Measurements from ENCODE around the gene C14orf119.
A peak's percentile ranks its signal among the peaks of the same experiment; 100 is the strongest.

C14orf119 gene

DNA sequence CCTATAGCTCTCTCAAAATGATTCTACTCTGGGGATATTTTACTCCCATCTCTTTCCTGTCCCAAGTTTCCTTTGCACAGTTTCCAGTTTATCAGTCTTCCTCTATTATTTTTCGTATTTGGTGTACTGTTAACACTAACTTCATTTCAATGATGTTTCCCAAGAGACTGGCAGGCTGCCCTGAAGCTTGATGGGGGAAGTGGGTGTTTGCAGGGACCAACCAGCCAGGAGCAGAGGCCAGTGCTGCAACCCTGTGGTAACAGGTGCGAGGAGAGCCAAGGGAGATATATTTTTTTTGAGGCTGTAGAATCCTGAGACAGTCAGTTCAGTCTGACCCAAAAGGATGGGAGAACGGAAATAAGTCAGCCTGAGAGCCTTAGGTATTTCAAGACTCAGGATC, 35.6 kb downstream of the C14orf119 start:
- H3K4me2 ChIP-seq (ENCODE audit: low read length, poor library complexity, severe bottlenecking): no peak overlapping the region
- no peak overlapping the region for H3K9ac ChIP-seq (ENCODE audit: low read length)
- WGBS: 83% methylated on average over 3 of the region's 3 CpGs
- no peak overlapping the region for H4K8ac ChIP-seq (ENCODE audit: low read length)
- H2BK5ac ChIP-seq (ENCODE audit: low read depth, low read length, poor library complexity, severe bottlenecking): no peak overlapping the region
- H4K91ac ChIP-seq (ENCODE audit: low read length): no peak overlapping the region
- H3K23ac ChIP-seq (ENCODE audit: low read length in 2 of 2): no peak overlapping the region
- no peak overlapping the region for H3K18ac ChIP-seq (ENCODE audit: low read depth in 1 of 2, low read length in 2 of 2)
- peaks cover 0 to 14% of the 10 kb centered on the region in 2 experiments for H3K27me3 ChIP-seq (ENCODE audit: control insufficient read depth in 1 of 2, insufficient read depth in 1 of 2, low read length in 2 of 2)
- H3K27ac ChIP-seq (ENCODE audit: low read length, poor library complexity, severe bottlenecking): no peak overlapping the region
- no peak overlapping the region for H2BK12ac ChIP-seq (ENCODE audit: low read length in 2 of 2)
- no peak overlapping the region for H3K4me3 ChIP-seq (ENCODE audit: insufficient read depth in 1 of 2, low read depth in 1 of 2, low read length in 2 of 2)
- H2BK120ac ChIP-seq (ENCODE audit: low read depth, low read length): no peak overlapping the region
- no peak overlapping the region for H2BK15ac ChIP-seq (ENCODE audit: low read depth, poor library complexity, severe bottlenecking)
- DNase-seq: no peak
- H3K36me3 ChIP-seq (ENCODE audit: control insufficient read depth in 1 of 2, insufficient read depth in 2 of 2, low read depth in 1 of 2, low read length in 2 of 2): peaks cover 0 to 56% of the 10 kb centered on the region in 2 experiments
- H3K9me3 ChIP-seq (ENCODE audit: control insufficient read depth, low read length): no peaks in the 10 kb centered on the region
- no peaks in the 10 kb centered on the region for H3K4me1 ChIP-seq (ENCODE audit: control insufficient read depth, insufficient read depth, low read depth, low read length)
- H2AK5ac ChIP-seq (ENCODE audit: low read length, severe bottlenecking): no peak overlapping the region
- no peak overlapping the region for H3K4ac ChIP-seq (ENCODE audit: low read depth in 1 of 2, low read length in 2 of 2)
- H3K14ac ChIP-seq (ENCODE audit: low read length in 2 of 2): no peak overlapping the region
- H2AFZ ChIP-seq (ENCODE audit: low read depth, low read length): no peak overlapping the region
- H3K79me1 ChIP-seq (replicated peaks; ENCODE audit: low read length, poor library complexity, severe bottlenecking): no peaks in the 10 kb centered on the region

DNA sequence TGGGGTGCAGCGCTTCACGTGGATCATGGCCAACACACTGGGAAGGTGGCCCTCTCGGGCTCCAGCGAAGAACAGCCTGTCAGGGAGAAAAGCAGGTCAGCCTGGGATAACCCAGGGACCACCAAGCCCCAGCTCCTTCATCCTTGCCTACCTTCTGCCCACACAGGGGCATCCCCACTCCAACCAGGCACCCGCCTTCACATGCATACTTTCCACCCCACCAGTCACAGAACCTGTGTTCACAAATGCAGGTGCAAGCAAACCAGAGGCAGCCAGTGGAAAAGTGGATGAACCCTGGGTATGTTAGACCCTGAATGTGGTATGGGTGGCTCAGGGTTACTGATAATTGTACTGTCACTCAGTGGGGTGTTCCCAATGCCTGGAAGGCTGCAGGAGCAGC, 36.2 kb downstream of the C14orf119 start:
- DNase-seq: no peak
- 84% methylated on average over 4 of the region's 5 CpGs for WGBS
- H3K18ac ChIP-seq (ENCODE audit: low read depth in 1 of 2, low read length in 2 of 2): no peak overlapping the region
- no peak overlapping the region for H3K9ac ChIP-seq (ENCODE audit: low read length)
- no peak overlapping the region for H2BK15ac ChIP-seq (ENCODE audit: low read depth, poor library complexity, severe bottlenecking)
- no peak overlapping the region for H3K4me2 ChIP-seq (ENCODE audit: low read length, poor library complexity, severe bottlenecking)
- no peak overlapping the region for H3K27ac ChIP-seq (ENCODE audit: low read length, poor library complexity, severe bottlenecking)
- no peaks in the 10 kb centered on the region for H3K79me1 ChIP-seq (replicated peaks; ENCODE audit: low read length, poor library complexity, severe bottlenecking)
- no peak overlapping the region for H4K91ac ChIP-seq (ENCODE audit: low read length)
- H2AFZ ChIP-seq (ENCODE audit: low read depth, low read length): no peak overlapping the region
- H4K8ac ChIP-seq (ENCODE audit: low read length): no peak overlapping the region
- no peak overlapping the region for H3K23ac ChIP-seq (ENCODE audit: low read length in 2 of 2)
- H3K4ac ChIP-seq (ENCODE audit: low read depth in 1 of 2, low read length in 2 of 2): no peak overlapping the region
- no peak overlapping the region for H3K4me3 ChIP-seq (ENCODE audit: insufficient read depth in 1 of 2, low read depth in 1 of 2, low read length in 2 of 2)
- H2BK120ac ChIP-seq (ENCODE audit: low read depth, low read length): no peak overlapping the region
- H3K9me3 ChIP-seq (ENCODE audit: control insufficient read depth, low read length): no peaks in the 10 kb centered on the region
- H2AK5ac ChIP-seq (ENCODE audit: low read length, severe bottlenecking): no peak overlapping the region
- H2BK5ac ChIP-seq (ENCODE audit: low read depth, low read length, poor library complexity, severe bottlenecking): no peak overlapping the region
- H2BK12ac ChIP-seq (ENCODE audit: low read length in 2 of 2): no peak overlapping the region
- H3K36me3 ChIP-seq (ENCODE audit: control insufficient read depth in 1 of 2, insufficient read depth in 2 of 2, low read depth in 1 of 2, low read length in 2 of 2): peaks cover 0 to 63% of the 10 kb centered on the region in 2 experiments
- H3K4me1 ChIP-seq (ENCODE audit: control insufficient read depth, insufficient read depth, low read depth, low read length): no peaks in the 10 kb centered on the region
- peak overlapping the region in 1 of 2 experiments; percentile 51 for H3K14ac ChIP-seq (ENCODE audit: low read length in 2 of 2)
- H3K27me3 ChIP-seq (ENCODE audit: control insufficient read depth in 1 of 2, insufficient read depth in 1 of 2, low read length in 2 of 2): peaks cover 0 to 14% of the 10 kb centered on the region in 2 experiments

DNA sequence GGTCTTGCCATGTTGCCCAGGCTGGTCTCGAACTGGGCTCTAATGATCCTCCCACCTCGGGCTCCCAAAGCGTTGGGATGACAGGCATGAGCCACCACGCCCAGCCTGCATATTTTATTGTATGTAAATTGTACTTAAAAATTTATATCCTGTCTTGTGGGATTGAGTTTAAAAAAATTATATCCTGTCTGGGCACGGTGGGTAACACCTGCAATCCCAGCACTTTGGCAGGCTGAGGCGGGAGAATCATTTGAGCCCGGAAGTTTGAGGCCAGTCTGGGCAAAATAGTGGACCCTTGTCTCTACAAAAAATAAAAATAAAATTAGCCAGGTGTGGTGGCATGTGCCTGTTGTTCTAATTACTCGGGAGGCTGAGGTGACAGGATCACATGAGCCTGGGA, 37.7 kb downstream of the C14orf119 start:
- H3K4me3 ChIP-seq (ENCODE audit: insufficient read depth in 1 of 2, low read depth in 1 of 2, low read length in 2 of 2): no peak overlapping the region
- H3K36me3 ChIP-seq (ENCODE audit: control insufficient read depth in 1 of 2, insufficient read depth in 2 of 2, low read depth in 1 of 2, low read length in 2 of 2): peaks cover 0 to 61% of the 10 kb centered on the region in 2 experiments
- no peak overlapping the region for H4K8ac ChIP-seq (ENCODE audit: low read length)
- H4K91ac ChIP-seq (ENCODE audit: low read length): no peak overlapping the region
- H3K9me3 ChIP-seq (ENCODE audit: control insufficient read depth, low read length): no peaks in the 10 kb centered on the region
- H3K79me1 ChIP-seq (replicated peaks; ENCODE audit: low read length, poor library complexity, severe bottlenecking): no peaks in the 10 kb centered on the region
- no peak for DNase-seq
- no peak overlapping the region for H2BK15ac ChIP-seq (ENCODE audit: low read depth, poor library complexity, severe bottlenecking)
- H2BK12ac ChIP-seq (ENCODE audit: low read length in 2 of 2): no peak overlapping the region
- peaks cover 0 to 14% of the 10 kb centered on the region in 2 experiments for H3K27me3 ChIP-seq (ENCODE audit: control insufficient read depth in 1 of 2, insufficient read depth in 1 of 2, low read length in 2 of 2)
- H3K4me2 ChIP-seq (ENCODE audit: low read length, poor library complexity, severe bottlenecking): no peak overlapping the region
- H3K23ac ChIP-seq (ENCODE audit: low read length in 2 of 2): no peak overlapping the region
- no peaks in the 10 kb centered on the region for H3K4me1 ChIP-seq (ENCODE audit: control insufficient read depth, insufficient read depth, low read depth, low read length)
- H2BK120ac ChIP-seq (ENCODE audit: low read depth, low read length): no peak overlapping the region
- H2AFZ ChIP-seq (ENCODE audit: low read depth, low read length): no peak overlapping the region
- WGBS: 97% methylated on average over 3 of the region's 8 CpGs
- no peak overlapping the region for H3K14ac ChIP-seq (ENCODE audit: low read length in 2 of 2)
- no peak overlapping the region for H3K18ac ChIP-seq (ENCODE audit: low read depth in 1 of 2, low read length in 2 of 2)
- H3K27ac ChIP-seq (ENCODE audit: low read length, poor library complexity, severe bottlenecking): no peak overlapping the region
- no peak overlapping the region for H3K9ac ChIP-seq (ENCODE audit: low read length)
- no peak overlapping the region for H3K4ac ChIP-seq (ENCODE audit: low read depth in 1 of 2, low read length in 2 of 2)
- H2BK5ac ChIP-seq (ENCODE audit: low read depth, low read length, poor library complexity, severe bottlenecking): no peak overlapping the region
- H2AK5ac ChIP-seq (ENCODE audit: low read length, severe bottlenecking): no peak overlapping the region

DNA sequence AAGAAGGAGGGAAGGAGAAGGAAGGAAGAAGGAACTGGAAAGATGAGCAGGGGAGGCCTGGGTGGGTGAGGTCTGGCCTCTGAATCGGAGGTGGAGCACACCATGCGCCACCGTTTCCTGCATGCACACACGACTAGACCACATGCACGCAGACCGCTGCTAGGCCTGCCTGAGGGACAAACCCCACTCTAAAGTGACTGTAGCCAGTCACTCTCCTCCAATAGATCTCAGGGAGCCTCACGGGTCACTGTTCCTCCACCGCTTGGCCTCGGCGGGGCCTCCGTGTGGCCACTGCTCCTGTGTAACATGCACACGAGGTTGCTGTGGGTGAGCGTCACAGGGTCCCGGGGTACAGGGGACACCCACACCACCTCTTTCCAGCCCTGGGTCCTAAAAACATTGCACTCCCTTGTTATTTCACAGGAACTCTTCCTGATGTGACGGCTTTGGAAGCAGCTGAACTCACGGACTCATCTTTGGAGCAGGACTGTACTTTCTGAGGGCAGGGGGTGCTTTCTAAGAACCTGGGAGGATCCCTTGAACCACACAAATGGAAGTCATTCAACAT, 41.3 kb downstream of the C14orf119 start:
- Histone ChIP-seq H3K23ac (ENCODE audit: low read length in 2 of 2) (no peak overlapping the region), H3K27me3 (ENCODE audit: control insufficient read depth in 1 of 2, insufficient read depth in 1 of 2, low read length in 2 of 2) (peaks cover 0 to 5% of the 10 kb centered on the region in 2 experiments), H3K14ac (ENCODE audit: low read length in 2 of 2) (no peak overlapping the region), H4K8ac (ENCODE audit: low read length) (no peak overlapping the region), H3K27ac (ENCODE audit: low read length, poor library complexity, severe bottlenecking) (no peak overlapping the region), H3K4me1 (ENCODE audit: control insufficient read depth, insufficient read depth, low read depth, low read length) (no peaks in the 10 kb centered on the region), H3K9ac (ENCODE audit: low read length) (no peak overlapping the region), H3K4me2 (ENCODE audit: low read length, poor library complexity, severe bottlenecking) (no peak overlapping the region), H3K79me1 (replicated peaks; ENCODE audit: low read length, poor library complexity, severe bottlenecking) (no peaks in the 10 kb centered on the region), H3K4me3 (ENCODE audit: insufficient read depth in 1 of 2, low read depth in 1 of 2, low read length in 2 of 2) (no peak overlapping the region), H2BK120ac (ENCODE audit: low read depth, low read length) (no peak overlapping the region), H2AK5ac (ENCODE audit: low read length, severe bottlenecking) (no peak overlapping the region), H3K18ac (ENCODE audit: low read depth in 1 of 2, low read length in 2 of 2) (no peak overlapping the region), H2AFZ (ENCODE audit: low read depth, low read length) (no peak overlapping the region), H3K36me3 (ENCODE audit: control insufficient read depth in 1 of 2, insufficient read depth in 2 of 2, low read depth in 1 of 2, low read length in 2 of 2) (peaks cover 0 to 57% of the 10 kb centered on the region in 2 experiments), H2BK5ac (ENCODE audit: low read depth, low read length, poor library complexity, severe bottlenecking) (no peak overlapping the region), H2BK15ac (ENCODE audit: low read depth, poor library complexity, severe bottlenecking) (no peak overlapping the region), H3K4ac (ENCODE audit: low read depth in 1 of 2, low read length in 2 of 2) (no peak overlapping the region), H2BK12ac (ENCODE audit: low read length in 2 of 2) (no peak overlapping the region), H3K9me3 (ENCODE audit: control insufficient read depth, low read length) (no peaks in the 10 kb centered on the region), H4K91ac (ENCODE audit: low read length) (no peak overlapping the region)
- DNase-seq: no peak
- WGBS: 93% methylated on average over 16 of the region's 16 CpGs
